Loucy (cell line): Measurements from ENCODE around the gene SEMA3A.
A peak's percentile ranks its signal among the peaks of the same experiment; 100 is the strongest.

ENCODE experiments used
- H2AFZ ChIP-seq: fragments of 200-600 bp; sonication (generic); 2 replicates; pipeline ENCODE4 v1.6.0; 2016; ENCODE audit warnings: antibody characterized with exemption, mild to moderate bottlenecking, low read length, moderate library complexity
- H3F3A ChIP-seq: fragments of 200-600 bp; 2 replicates; pipeline ENCODE4 v1.6.0; 2016; ENCODE audit warnings: antibody characterized with exemption, low read depth, mild to moderate bottlenecking
- H3K27me3 ChIP-seq: fragments of 200-600 bp; sonication (generic); 2 replicates; pipeline ENCODE4 v1.6.1; 2014; ENCODE audit warnings: low read length, mild to moderate bottlenecking; ENCODE audit not compliant: insufficient read depth, poor library complexity, severe bottlenecking
- H3K36me3 ChIP-seq: fragments of 200-600 bp; sonication (generic); 2 replicates; pipeline ENCODE4 v1.6.1; 2016; ENCODE audit warnings: low read length; ENCODE audit not compliant: insufficient read depth
- H3K4me1 ChIP-seq: fragments of 200-600 bp; sonication (generic); 2 replicates; pipeline ENCODE4 v1.5.1; 2014; ENCODE audit warnings: low read length, mild to moderate bottlenecking; ENCODE audit not compliant: insufficient read depth, poor library complexity, severe bottlenecking
- H3K4me2 ChIP-seq: fragments of 200-600 bp; sonication (generic); 2 replicates; pipeline ENCODE4 v1.6.0; 2014; ENCODE audit warnings: antibody characterized with exemption, low read length, low read depth, mild to moderate bottlenecking; ENCODE audit not compliant: poor library complexity, severe bottlenecking
- H3K4me3 ChIP-seq: fragments of 200-600 bp; sonication (generic); 2 replicates; pipeline ENCODE4 v1.5.1; 2014; ENCODE audit warnings: low read length, mild to moderate bottlenecking, mixed read lengths; ENCODE audit not compliant: poor library complexity, severe bottlenecking
- H3K79me2 ChIP-seq: fragments of 200-600 bp; sonication (generic); 2 replicates; pipeline ENCODE4 v1.6.1; 2014; ENCODE audit warnings: low read length; ENCODE audit not compliant: insufficient read depth
- H3K9ac ChIP-seq: fragments of 200-600 bp; sonication (generic); 2 replicates; pipeline ENCODE4 v1.6.0; 2014; ENCODE audit warnings: mild to moderate bottlenecking, low read depth, low read length, moderate library complexity; ENCODE audit not compliant: poor library complexity, severe bottlenecking
- H3K9me2 ChIP-seq: fragments of 200-600 bp; sonication (generic); replicated peaks from 2 replicates; pipeline ENCODE4 v1.6.1; 2016; ENCODE audit warnings: low read depth, low read length, mixed read lengths
- H3K9me3 ChIP-seq: fragments of 200-600 bp; sonication (generic); 2 replicates; pipeline ENCODE4 v1.6.1; 2014; ENCODE audit warnings: mild to moderate bottlenecking, antibody characterized with exemption, low read length, low read depth; ENCODE audit not compliant: insufficient read depth
- H4K20me1 ChIP-seq: fragments of 200-600 bp; sonication (generic); 2 replicates; pipeline ENCODE4 v1.6.0; 2014; ENCODE audit warnings: antibody characterized with exemption, low read length, mild to moderate bottlenecking; ENCODE audit not compliant: insufficient read depth, poor library complexity, severe bottlenecking
- CTCF ChIP-seq: fragments of 200-600 bp; sonication (generic); conservative IDR thresholded peaks from 2 replicates; pipeline ENCODE4 v1.5.1; 2014; ENCODE audit warnings: mild to moderate bottlenecking, antibody characterized with exemption, low read length
- EZH2phosphoT487 ChIP-seq: fragments of 200-600 bp; IDR thresholded peaks from 2 replicates; pipeline ENCODE4 v1.6.1; 2018; ENCODE audit warnings: antibody characterized with exemption, mild to moderate bottlenecking, moderate library complexity, borderline replicate concordance

The SEMA3A gene

GRCh38 chr7:84134169-84134568 is 60.4 kb downstream of the SEMA3A start:
- Histone ChIP-seq H3K36me3 (no peaks in the 10 kb centered on the region), H4K20me1 (no peaks in the 10 kb centered on the region), H3K4me1 (no peaks in the 10 kb centered on the region), H3F3A (no peaks in the 10 kb centered on the region), H3K4me3 (no peak overlapping the region), H3K9me2 (no peaks in the 10 kb centered on the region), H3K9ac (no peak overlapping the region), H3K4me2 (no peak overlapping the region), H3K79me2 (no peaks in the 10 kb centered on the region), H3K9me3 (no peaks in the 10 kb centered on the region), H2AFZ (no peak overlapping the region), H3K27me3 (no peaks in the 10 kb centered on the region)
- no peak for TF ChIP-seq CTCF
- no peak for TF ChIP-seq EZH2phosphoT487

DNA sequence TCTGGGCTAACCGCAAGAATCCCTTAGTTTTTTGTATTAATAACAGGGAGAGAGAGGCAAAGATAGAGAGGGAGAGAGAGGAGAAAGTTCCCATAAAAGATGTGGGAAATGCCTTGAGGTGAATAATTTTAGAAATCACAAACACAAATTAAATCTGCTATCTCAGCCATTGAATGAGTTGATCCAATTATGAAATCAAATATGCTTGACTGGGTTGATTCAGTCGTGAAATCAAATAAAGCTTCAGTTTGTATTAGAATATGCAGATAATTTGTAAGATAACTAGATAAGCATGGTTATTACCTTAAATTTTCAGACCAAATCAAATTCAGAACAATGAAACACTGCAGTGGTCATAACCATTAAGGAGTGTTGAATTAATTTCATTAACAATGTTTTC is 68.9 kb downstream of the SEMA3A start:
- peaks cover 4% of the 10 kb centered on the region for H3K4me1 ChIP-seq
- H3K4me2 ChIP-seq: no peak overlapping the region
- TF ChIP-seq EZH2phosphoT487: no peak
- TF ChIP-seq CTCF: no peak
- no peak overlapping the region for H3K4me3 ChIP-seq
- H3K27me3 ChIP-seq: no peaks in the 10 kb centered on the region
- H3K9ac ChIP-seq: no peak overlapping the region
- H3K79me2 ChIP-seq: no peaks in the 10 kb centered on the region
- no peaks in the 10 kb centered on the region for H3F3A ChIP-seq
- no peak overlapping the region for H2AFZ ChIP-seq
- no peaks in the 10 kb centered on the region for H3K9me3 ChIP-seq
- no peaks in the 10 kb centered on the region for H4K20me1 ChIP-seq
- H3K9me2 ChIP-seq: no peaks in the 10 kb centered on the region
- H3K36me3 ChIP-seq: no peaks in the 10 kb centered on the region

DNA sequence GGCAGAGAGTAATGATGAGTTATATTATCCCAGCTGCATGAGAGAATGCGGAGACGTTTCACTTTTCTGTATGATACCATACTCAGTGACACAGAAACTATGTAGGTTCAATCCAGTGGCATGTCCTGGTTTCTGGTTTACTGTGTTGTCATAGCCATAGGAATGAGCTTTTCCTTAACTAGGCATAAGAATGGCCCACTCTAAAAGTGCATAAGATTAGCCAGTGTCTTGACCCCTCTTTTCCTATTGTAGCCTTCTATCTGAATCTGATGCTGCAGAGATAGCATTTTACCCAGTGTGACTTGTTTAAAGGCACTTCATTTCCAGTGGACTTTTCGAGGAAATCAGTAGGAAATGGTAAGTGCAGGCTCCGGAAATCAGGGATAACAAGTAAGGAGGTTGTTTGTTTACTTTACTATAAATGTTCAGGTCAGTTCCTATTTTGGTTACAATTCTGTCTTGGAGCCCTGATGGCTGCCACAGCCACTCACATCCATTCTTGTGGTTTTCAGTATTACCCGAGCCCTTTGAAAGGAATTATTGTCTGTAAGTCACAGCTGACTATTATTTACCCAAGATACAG is 70.5 kb downstream of the SEMA3A start:
- Histone ChIP-seq H2AFZ (peak overlapping the region; percentile 28; the same call in 1 of the 2 replicates), H3K36me3 (no peaks in the 10 kb centered on the region), H3K79me2 (no peaks in the 10 kb centered on the region), H3K27me3 (no peaks in the 10 kb centered on the region), H3F3A (no peaks in the 10 kb centered on the region), H3K4me2 (no peak overlapping the region), H3K4me1 (peaks cover 4% of the 10 kb centered on the region), H3K4me3 (no peak overlapping the region), H4K20me1 (no peaks in the 10 kb centered on the region), H3K9me2 (no peaks in the 10 kb centered on the region), H3K9ac (no peak overlapping the region), H3K9me3 (no peaks in the 10 kb centered on the region)
- no peak for TF ChIP-seq CTCF
- no peak for TF ChIP-seq EZH2phosphoT487
